Naive thymus-derived CD4-positive, alpha-beta T cell (primary cell): ENCODE results near the gene JAM3. TPM values are rescaled to one million over a fixed set of nuclear protein-coding genes. Genes with fewer than 3 reads are reported as not detected.
"Not testable (repeated sequence)": the region's sequence is repeated elsewhere in the genome, so short reads cannot be mapped to it uniquely, and the experiment has no call there.

Experiments used
- ATAC-seq: fragments of 150-1000 bp; cut with Tn5 transposase; 2 replicates; pipeline ENCODE4 v1.10.0; 2021; ENCODE audit warnings: mild to moderate bottlenecking, moderate library complexity
- CTCF ChIA-PET: fragments of 350-600 bp; sonication (Branson Sonifier 250); formaldehyde crosslinking; loops from one replicate; lab custom pipeline; 2021; ENCODE audit warnings: antibody characterized with exemption; lab: Charles Lee
- POLR2A ChIA-PET: fragments of 350-600 bp; sonication (Branson Sonifier 250); formaldehyde crosslinking; loops from one replicate; lab custom pipeline; 2021; ENCODE audit warnings: antibody characterized with exemption, inconsistent platforms; lab: Charles Lee
- DNase-seq, 9 donors: peaks; one replicate each; pipeline versions ENCODE4 v3.0.0 to v3.0.0-alpha.2; 2020 to 2022; ENCODE audit warnings: mixed read lengths in 1 of 9
- H3K27ac ChIP-seq: one replicate; pipeline ENCODE4 v1.7.0; 2013; ENCODE audit warnings: mild to moderate bottlenecking, low read depth, low read length, moderate library complexity
- H3K27me3 ChIP-seq, 2 donors: one replicate each; pipeline ENCODE4 v1.7.0; 2013; ENCODE audit warnings: low read length in 2 of 2, mild to moderate bottlenecking in 2 of 2, moderate library complexity in 2 of 2; ENCODE audit not compliant: control insufficient read depth in 2 of 2, insufficient read depth in 2 of 2
- H3K36me3 ChIP-seq, 3 experiments: 1 replicate in 2 of 3; 2 replicates in 1 of 3; pipeline ENCODE4 v1.7.0; 2013; ENCODE audit warnings: low read length in 3 of 3, mild to moderate bottlenecking in 3 of 3, moderate library complexity in 1 of 3; ENCODE audit not compliant: insufficient read depth in 3 of 3, control insufficient read depth in 2 of 3
- H3K4me1 ChIP-seq, 2 donors: one replicate each; pipeline ENCODE4 v1.7.0; 2013; ENCODE audit warnings: low read length in 2 of 2, mild to moderate bottlenecking in 2 of 2, moderate library complexity in 1 of 2; ENCODE audit not compliant: control insufficient read depth in 2 of 2, insufficient read depth in 2 of 2
- H3K4me3 ChIP-seq: 2 replicates; pipeline ENCODE4 v1.7.0; 2013; ENCODE audit warnings: mild to moderate bottlenecking, low read length
- H3K9me3 ChIP-seq, 3 experiments: 1 replicate in 2 of 3; 2 replicates in 1 of 3; pipeline ENCODE4 v1.7.0; 2013; ENCODE audit warnings: low read length in 3 of 3; ENCODE audit not compliant: control insufficient read depth in 2 of 3
- H3K27ac Mint-ChIP-seq, 9 donors: one replicate each; pipeline ENCODE4 v1.8.0; 2020 to 2022; ENCODE audit warnings: mixed read lengths in 9 of 9, mild to moderate bottlenecking in 8 of 9, moderate library complexity in 5 of 9, inconsistent platforms in 2 of 9
- H3K27me3 Mint-ChIP-seq, 5 donors: one replicate each; pipeline ENCODE4 v1.8.0; 2021 to 2022; ENCODE audit warnings: mixed read lengths in 5 of 5, mild to moderate bottlenecking in 1 of 5
- H3K36me3 Mint-ChIP-seq, 5 donors: one replicate each; pipeline ENCODE4 v1.8.0; 2020 to 2022; ENCODE audit warnings: mixed read lengths in 5 of 5, mild to moderate bottlenecking in 3 of 5, inconsistent platforms in 1 of 5
- H3K4me1 Mint-ChIP-seq, 7 donors: one replicate each; pipeline ENCODE4 v1.8.0; 2020 to 2022; ENCODE audit warnings: mixed read lengths in 7 of 7, mild to moderate bottlenecking in 3 of 7, inconsistent platforms in 1 of 7
- H3K4me3 Mint-ChIP-seq, 10 donors: one replicate each; pipeline ENCODE4 v1.8.0; 2020 to 2022; ENCODE audit warnings: mild to moderate bottlenecking in 10 of 10, mixed read lengths in 10 of 10, moderate library complexity in 6 of 10, inconsistent platforms in 2 of 10
- H3K9me3 Mint-ChIP-seq, 11 donors: one replicate each; pipeline ENCODE4 v1.8.0; 2020 to 2022; ENCODE audit warnings: mixed read lengths in 11 of 11, mild to moderate bottlenecking in 4 of 11, inconsistent platforms in 1 of 11, moderate library complexity in 1 of 11
- intact Hi-C, 2 donors: fragments of 100-400 bp; cut with micrococcal nuclease; formaldehyde crosslinking; loops; one replicate each; pipeline ENCODE4 v1.15.1; 2023
- polyA plus RNA-seq, 2 donors: library from polyadenylated mRNA; unstranded; fragments of 300-500 nt; fragmentation: Illumina TruSeq; gene quantifications; one replicate each; pipeline ENCODE4 v1.2.3, GENCODE V29; 2021
- total RNA-seq, 6 experiments: library from RNA in 5 of 6; stranded (reverse) in 5 of 6; gene quantifications; 1 replicate in 5 of 6; 2 replicates in 1 of 6; pipeline ENCODE4 v1.2.3 and lab custom pipeline; 2021 to 2026

JAM3 gene
- total and polyA plus RNA-seq, 7 experiments from 2014 or later, result 4.8 to 8.2 (median 6.0) TPM

GRCh38 chr11:134081258-134081657 lies 12.4 kb downstream of the JAM3 start:
- Mint-ChIP-seq H3K36me3 (peaks cover 12 to 29% (median 17%) of the 10 kb centered on the region in 5 donors), H3K9me3 (peaks cover 5 to 22% (median 9%) of the 10 kb centered on the region in 11 donors)
- intact Hi-C loops, H3K4me3 ChIP-seq, H3K4me1 ChIP-seq, H3K27me3 Mint-ChIP-seq, H3K27ac Mint-ChIP-seq, H3K36me3 ChIP-seq, ATAC-seq, CTCF ChIA-PET, H3K9me3 ChIP-seq, H3K27me3 ChIP-seq, DNase-seq, H3K4me1 Mint-ChIP-seq, H3K4me3 Mint-ChIP-seq, H3K27ac ChIP-seq: not testable (repeated sequence)
- POLR2A ChIA-PET, result interaction anchor here (0.8 kb wide), 1 partner anchor 12 kb away, joined by 4 read pairs; the partner anchor contains the start of gene JAM3

GRCh38 chr11:134082990-134083389 lies 14.1 kb downstream of the JAM3 start:
- H3K4me3 Mint-ChIP-seq, result no peak overlapping the region
- H3K4me1 Mint-ChIP-seq, result peaks cover 0 to 1% (median 0%) of the 10 kb centered on the region in 7 donors
- Histone ChIP-seq H3K27me3 (no peaks in the 10 kb centered on the region), H3K36me3 (no peaks in the 10 kb centered on the region), H3K4me1 (no peaks in the 10 kb centered on the region), H3K4me3 (no peak overlapping the region), H3K27ac (no peak overlapping the region), H3K9me3 (peaks cover 0 to 5% (median 0%) of the 10 kb centered on the region in 3 experiments)
- peaks cover 5 to 22% (median 9%) of the 10 kb centered on the region in 11 donors for H3K9me3 Mint-ChIP-seq
- H3K36me3 Mint-ChIP-seq, result peaks cover 12 to 29% (median 17%) of the 10 kb centered on the region in 5 donors
- intact Hi-C loops, result no loop called here
- peaks cover 0 to 8% (median 7%) of the 10 kb centered on the region in 5 donors for H3K27me3 Mint-ChIP-seq
- H3K27ac Mint-ChIP-seq, result no peak overlapping the region
- ChIA-PET CTCF (interaction anchor here (0.6 kb wide), 1 partner anchor 126 kb away, joined by 3 read pairs; no protein-coding TSS in a partner anchor), POLR2A (no interaction called here)
- DNase-seq (no peak), ATAC-seq (no peak)

GRCh38 chr11:134086376-134086775 lies 17.5 kb downstream of the JAM3 start:
- Histone ChIP-seq H3K9me3 (peaks cover 0 to 1% (median 0%) of the 10 kb centered on the region in 3 experiments), H3K4me3 (no peak overlapping the region), H3K27me3 (no peaks in the 10 kb centered on the region), H3K27ac (no peak overlapping the region), H3K36me3 (no peaks in the 10 kb centered on the region), H3K4me1 (no peaks in the 10 kb centered on the region)
- peaks cover 0 to 8% (median 0%) of the 10 kb centered on the region in 5 donors for H3K27me3 Mint-ChIP-seq
- H3K4me1 Mint-ChIP-seq, result peaks cover 0 to 1% (median 0%) of the 10 kb centered on the region in 7 donors
- H3K36me3 Mint-ChIP-seq, result peaks cover 4 to 19% (median 8%) of the 10 kb centered on the region in 5 donors
- intact Hi-C loops, result no loop called here
- DNase-seq (no peak), ATAC-seq (no peak)
- H3K4me3 Mint-ChIP-seq, result no peak overlapping the region
- H3K27ac Mint-ChIP-seq, result no peak overlapping the region
- CTCF ChIA-PET, result no interaction called here
- peaks cover 0 to 11% (median 2%) of the 10 kb centered on the region in 11 donors for H3K9me3 Mint-ChIP-seq
- POLR2A ChIA-PET, result no interaction called here

DNA sequence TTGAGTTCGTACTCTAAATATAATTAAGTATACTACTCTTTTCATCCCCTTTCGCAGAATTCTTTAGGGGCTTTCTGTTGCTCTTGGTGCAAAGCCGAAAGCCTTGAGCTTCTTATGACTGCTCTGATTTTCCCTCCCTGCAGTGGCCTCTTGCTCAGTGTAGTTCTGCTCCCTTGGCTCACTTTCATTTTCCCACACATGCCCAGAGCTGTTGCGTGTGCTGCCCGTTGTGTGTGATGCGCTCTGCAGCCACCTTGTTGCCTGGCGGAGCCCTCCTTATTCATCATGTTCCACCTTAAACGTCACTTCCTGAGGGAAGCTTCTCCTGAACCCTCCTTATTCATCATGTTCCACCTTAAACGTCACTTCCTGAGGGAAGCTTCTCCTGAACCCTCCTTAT lies 23.1 kb downstream of the JAM3 start:
- ChIA-PET CTCF (interaction anchor here (0.7 kb wide), 1 partner anchor 42 kb away, joined by 6 read pairs; no protein-coding TSS in a partner anchor), POLR2A (interaction anchor here (0.7 kb wide), 1 partner anchor 96 kb away, joined by 9 read pairs; no protein-coding TSS in a partner anchor)
- H3K27ac ChIP-seq, DNase-seq, H3K9me3 ChIP-seq, H3K9me3 Mint-ChIP-seq, H3K27ac Mint-ChIP-seq, H3K4me3 ChIP-seq, H3K27me3 ChIP-seq, H3K4me1 ChIP-seq, H3K27me3 Mint-ChIP-seq, ATAC-seq, H3K36me3 Mint-ChIP-seq, H3K4me3 Mint-ChIP-seq, H3K36me3 ChIP-seq, intact Hi-C loops: not testable (repeated sequence)
- H3K4me1 Mint-ChIP-seq, result peaks cover 0 to 19% (median 7%) of the 10 kb centered on the region in 7 donors

GRCh38 chr11:134097166-134097565 lies 28.3 kb downstream of the JAM3 start:
- Mint-ChIP-seq H3K4me1 (peaks cover 4 to 19% (median 7%) of the 10 kb centered on the region in 7 donors), H3K4me3 (no peak overlapping the region), H3K9me3 (no peaks in the 10 kb centered on the region), H3K27ac (no peak overlapping the region), H3K36me3 (peaks cover 0 to 7% (median 0%) of the 10 kb centered on the region in 5 donors), H3K27me3 (peaks cover 0 to 5% (median 0%) of the 10 kb centered on the region in 5 donors)
- no peak overlapping the region for H3K4me3 ChIP-seq
- no peaks in the 10 kb centered on the region for H3K4me1 ChIP-seq
- no peaks in the 10 kb centered on the region for H3K9me3 ChIP-seq
- ChIA-PET POLR2A (no interaction called here), CTCF (interaction anchor here (0.8 to 2.8 kb wide), 3 partner anchors 169 to 173 kb away, joined by 3 to 11 read pairs (median 7); no protein-coding TSS in a partner anchor)
- ATAC-seq (no peak), DNase-seq (no peak)
- no peak overlapping the region for H3K27ac ChIP-seq
- intact Hi-C loops, result no loop called here
- H3K27me3 ChIP-seq, result no peaks in the 10 kb centered on the region
- H3K36me3 ChIP-seq, result no peaks in the 10 kb centered on the region

DNA sequence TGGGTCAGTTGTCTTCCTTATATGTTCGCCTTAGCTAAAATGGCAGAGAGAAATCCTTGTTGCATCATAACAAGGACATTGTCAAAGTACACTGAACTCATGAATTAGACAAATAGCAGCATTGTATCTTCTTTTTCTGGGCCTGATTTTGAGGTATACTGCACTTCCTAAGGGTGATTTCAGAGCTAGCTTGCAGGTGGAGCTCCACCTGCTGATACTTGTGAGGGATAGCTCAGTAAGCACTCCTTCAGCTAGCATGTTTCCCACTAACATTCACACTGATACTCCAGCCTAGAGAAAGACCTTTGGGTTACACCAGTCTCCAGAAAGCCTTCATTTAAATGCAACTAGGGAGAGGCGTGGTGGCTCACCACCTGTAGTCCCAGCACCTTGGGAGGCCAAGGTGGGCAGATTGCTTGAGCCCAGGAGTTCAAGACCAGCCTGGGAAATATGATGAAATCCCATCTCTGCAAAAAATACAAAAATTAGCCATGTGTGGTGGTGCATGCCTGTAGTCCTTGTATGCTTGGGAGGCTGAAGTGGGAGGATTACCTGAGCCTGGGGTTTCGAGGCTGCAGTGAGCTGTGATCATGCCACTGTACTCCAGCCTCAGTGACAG lies 29.8 kb downstream of the JAM3 start:
- H3K27ac ChIP-seq, result no peak overlapping the region
- POLR2A ChIA-PET, result no interaction called here
- no peak for ATAC-seq

More for the DNA sequence above, 29.8 kb downstream of the JAM3 start:
- DNase-seq, result peak in 4 of 9 donors; percentile 4 to 15 (median 8)
- H3K36me3 ChIP-seq, result no peaks in the 10 kb centered on the region
- H3K36me3 Mint-ChIP-seq, result peaks cover 0 to 11% (median 0%) of the 10 kb centered on the region in 5 donors
- H3K27ac Mint-ChIP-seq, result no peak overlapping the region
- peaks cover 0 to 5% (median 0%) of the 10 kb centered on the region in 11 donors for H3K9me3 Mint-ChIP-seq
- intact Hi-C loops, result loop anchor here (1.0 kb wide), 3 partner anchors 48 to 171 kb away; no protein-coding TSS in a partner anchor
- H3K4me3 Mint-ChIP-seq, result no peak overlapping the region
- H3K4me3 ChIP-seq, result no peak overlapping the region
- CTCF ChIA-PET, result interaction anchor here (0.5 to 2.8 kb wide), 7 partner anchors 10 to 174 kb away, joined by 3 to 16 read pairs (median 3); no protein-coding TSS in a partner anchor
- peaks cover 0 to 8% (median 0%) of the 10 kb centered on the region in 7 donors for H3K4me1 Mint-ChIP-seq
- H3K27me3 Mint-ChIP-seq, result peaks cover 0 to 11% (median 0%) of the 10 kb centered on the region in 5 donors
- no peaks in the 10 kb centered on the region for H3K4me1 ChIP-seq
- H3K9me3 ChIP-seq, result no peaks in the 10 kb centered on the region
- H3K27me3 ChIP-seq, result no peaks in the 10 kb centered on the region
